ENCODE measurements around the gene ZNF20.

DNA sequence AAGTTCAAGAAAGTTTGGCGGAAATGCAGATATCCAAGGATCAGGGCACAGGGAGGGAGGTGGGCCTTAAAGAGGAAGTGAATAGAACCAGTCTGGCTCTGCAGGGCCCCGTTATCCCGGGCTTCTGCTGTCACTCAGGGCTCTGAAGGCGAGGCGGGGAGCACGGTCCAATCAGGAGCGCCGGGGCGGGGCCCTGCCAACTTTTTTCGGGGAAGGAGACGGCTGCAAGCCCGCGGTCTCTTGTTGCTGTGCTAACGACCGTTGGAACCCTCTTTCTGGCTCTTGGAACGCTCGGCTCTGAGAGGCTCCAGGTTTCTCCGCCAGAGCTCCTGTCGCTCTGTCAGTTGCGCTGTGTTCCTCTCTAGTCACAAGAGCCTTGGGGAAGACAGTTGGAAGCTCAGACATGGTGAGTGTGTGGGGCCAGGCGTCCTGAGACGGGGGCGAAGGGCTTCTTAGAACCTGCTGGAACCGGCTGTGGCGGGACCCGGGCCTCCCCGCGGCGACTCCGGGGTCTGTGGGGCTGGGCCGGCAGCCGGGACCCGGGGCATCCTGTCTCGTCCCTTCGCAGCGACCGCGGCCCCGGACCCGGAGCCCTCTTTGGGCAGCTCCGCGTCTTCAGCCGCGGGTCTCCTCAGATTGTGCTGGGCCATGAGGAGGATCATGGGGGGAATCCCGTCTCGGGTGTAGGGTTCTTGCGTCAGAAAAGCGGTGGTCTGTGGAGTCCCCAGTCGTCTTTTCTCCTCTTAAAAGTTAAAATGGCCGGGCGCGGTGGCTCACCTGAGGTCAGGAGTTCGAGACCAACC, 47.9 kb downstream of the ZNF20 start:
- TF ChIP-seq, protein P1, sequence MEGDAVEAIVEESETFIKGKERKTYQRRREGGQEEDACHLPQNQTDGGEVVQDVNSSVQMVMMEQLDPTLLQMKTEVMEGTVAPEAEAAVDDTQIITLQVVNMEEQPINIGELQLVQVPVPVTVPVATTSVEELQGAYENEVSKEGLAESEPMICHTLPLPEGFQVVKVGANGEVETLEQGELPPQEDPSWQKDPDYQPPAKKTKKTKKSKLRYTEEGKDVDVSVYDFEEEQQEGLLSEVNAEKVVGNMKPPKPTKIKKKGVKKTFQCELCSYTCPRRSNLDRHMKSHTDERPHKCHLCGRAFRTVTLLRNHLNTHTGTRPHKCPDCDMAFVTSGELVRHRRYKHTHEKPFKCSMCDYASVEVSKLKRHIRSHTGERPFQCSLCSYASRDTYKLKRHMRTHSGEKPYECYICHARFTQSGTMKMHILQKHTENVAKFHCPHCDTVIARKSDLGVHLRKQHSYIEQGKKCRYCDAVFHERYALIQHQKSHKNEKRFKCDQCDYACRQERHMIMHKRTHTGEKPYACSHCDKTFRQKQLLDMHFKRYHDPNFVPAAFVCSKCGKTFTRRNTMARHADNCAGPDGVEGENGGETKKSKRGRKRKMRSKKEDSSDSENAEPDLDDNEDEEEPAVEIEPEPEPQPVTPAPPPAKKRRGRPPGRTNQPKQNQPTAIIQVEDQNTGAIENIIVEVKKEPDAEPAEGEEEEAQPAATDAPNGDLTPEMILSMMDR (IDR thresholded peaks at IDR 0.05 in 8 of 11, conservative IDR thresholded peaks at IDR 0.05 in 3 of 11), result no peak
- TF ChIP-seq POLR2A (IDR thresholded peaks at IDR 0.05) (no peak), POLR2AphosphoS5 (IDR thresholded peaks at IDR 0.05) (peak; percentile 26 to 76 (median 69))
